Stimulated activated CD8-positive, alpha-beta memory T cell treated with anti-CD3 and anti-CD28 coated beads, Interleukin-12 subunit alpha, Interleukin-12 subunit beta, amount 100 ng/mL, for 24 hours (primary cell): Measurements from ENCODE around the gene LBHD2.
"Not testable (repeated sequence)": the region's sequence is repeated elsewhere in the genome, so short reads cannot be mapped to it uniquely, and the experiment has no call there.

Source experiments
- DNase-seq: peaks from one replicate; pipeline ENCODE4 v3.0.0-alpha.2; 2020; ENCODE audit errors: extremely low read depth

The LBHD2 gene

DNA sequence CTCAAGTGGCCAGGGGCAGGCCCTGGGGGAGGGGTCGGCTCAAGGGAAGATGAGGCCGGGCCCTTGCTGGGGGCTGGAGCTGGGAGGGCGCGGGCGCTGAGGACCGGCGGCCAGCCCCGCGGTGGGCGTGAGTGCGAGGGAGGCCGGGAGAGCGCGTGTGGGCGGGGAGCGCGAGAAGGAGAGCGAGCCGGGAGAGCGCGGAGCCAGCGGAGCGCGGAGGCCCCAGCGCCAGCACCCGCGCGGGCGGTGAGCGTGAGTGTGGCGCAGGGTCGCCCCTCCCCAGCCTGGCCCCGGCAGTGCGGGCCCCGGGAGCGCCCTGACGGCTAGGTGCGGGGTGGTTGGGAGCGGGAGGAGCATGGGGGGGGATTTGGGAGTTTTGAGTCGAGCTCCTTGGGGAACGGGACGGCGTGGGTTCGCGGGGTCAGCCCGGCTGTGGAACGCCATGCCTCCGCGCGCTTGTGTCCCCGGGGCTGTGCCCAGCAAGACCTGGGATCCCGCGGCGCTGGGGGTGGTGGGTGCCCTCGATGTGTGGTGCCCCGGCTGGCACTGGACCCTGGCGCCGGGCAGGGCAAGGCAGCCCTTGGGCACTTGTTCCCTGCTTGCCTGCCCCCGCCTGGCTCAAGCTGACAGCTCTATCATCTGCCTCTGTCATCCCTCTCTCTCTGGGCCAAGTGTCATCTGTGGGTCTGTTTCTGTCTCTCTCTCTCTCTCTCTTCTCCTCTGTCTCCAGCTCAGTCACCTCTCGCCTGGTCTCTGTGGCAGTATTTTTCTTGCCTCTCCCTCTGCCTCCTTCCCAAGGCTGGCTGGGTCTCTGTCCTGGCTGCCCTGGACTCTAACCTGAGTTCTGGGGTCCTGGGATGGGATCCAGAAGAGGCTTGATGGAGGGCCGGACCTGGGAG, at the start of gene LBHD2:
LBHD2 (plus strand) TSS at position 190 of the 899 bp plus-strand sequence. CDS start 1,803 bp downstream, outside the sequence.
- DNase-seq = no peak

DNA sequence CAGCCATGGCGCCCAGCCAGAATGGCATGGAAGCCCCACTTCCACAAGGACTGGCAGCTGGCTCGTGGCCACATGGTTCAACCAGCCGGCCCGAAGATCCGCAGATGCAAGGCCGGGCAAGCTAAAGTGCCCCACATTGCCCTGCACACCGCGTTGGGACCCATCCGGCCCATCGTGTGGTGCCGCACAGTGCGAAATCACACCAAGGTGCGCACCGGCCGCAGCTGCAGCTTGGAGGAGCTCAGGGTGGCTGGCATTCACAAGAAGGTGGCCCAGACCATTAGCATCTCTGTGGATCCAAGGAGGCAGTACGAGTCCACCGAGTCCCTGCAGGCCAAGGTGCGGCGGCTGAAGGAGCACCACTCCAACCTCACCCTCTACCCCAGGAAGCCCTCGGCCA, 42.5 kb upstream of the LBHD2 start:
- DNase-seq = no peak

DNA sequence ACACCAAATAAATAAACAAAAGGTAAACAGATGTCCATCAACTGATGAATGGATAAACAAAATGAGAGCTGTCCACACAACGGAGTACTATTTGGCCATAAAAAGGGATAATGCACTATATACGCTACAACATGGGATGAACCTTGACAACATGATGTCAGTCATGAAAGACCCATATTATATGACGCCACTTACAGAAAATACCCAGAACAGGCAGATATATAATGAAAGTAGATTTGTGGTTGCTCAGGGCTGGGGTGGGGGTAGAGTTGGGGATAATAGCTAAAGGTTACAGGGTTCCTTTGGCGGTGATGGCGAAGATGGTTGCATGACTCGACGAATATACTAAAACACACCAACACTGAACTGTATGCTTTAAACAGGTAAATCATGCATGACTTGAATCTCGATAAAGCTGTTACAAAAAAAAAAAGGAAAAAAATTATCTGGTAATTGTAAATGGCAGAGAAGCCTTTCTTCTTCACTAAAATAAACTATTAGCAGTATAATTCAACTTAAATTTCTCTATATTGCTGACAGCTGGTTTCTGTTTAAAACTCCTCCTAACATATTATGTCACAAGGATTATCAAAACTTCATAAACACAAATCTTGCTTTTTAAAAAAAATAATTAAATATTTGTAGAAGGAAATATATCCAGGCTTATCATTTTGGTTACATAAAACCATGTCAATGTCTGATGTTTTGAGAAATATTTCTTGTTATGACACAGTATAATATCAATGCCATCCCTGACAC, 40.6 kb upstream of the LBHD2 start:
- no peak for DNase-seq

DNA sequence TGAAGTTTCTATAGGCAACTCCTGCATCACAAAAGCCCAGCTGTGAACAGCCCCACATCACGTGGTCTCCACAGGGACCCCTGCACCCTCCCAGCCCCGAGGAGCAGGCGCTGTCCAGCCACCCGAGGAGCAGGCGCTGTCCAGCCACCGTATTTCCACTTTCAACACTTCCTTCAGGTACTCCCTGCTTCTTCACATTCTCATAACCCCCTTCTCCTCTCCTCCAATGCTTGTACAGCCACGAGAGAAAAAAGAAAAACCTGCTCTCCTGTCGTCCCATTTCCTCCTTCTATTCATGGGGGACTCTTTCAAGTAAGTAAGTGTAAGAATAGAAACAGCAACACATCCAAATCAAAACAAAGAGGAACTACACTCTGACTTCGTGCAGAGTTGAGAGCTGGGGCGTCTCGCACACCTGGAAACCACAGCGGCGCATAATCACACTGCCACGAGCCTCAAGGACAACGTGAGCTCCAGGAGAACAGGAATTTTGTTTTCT, 38.6 kb upstream of the LBHD2 start:
- DNase-seq = no peak

DNA sequence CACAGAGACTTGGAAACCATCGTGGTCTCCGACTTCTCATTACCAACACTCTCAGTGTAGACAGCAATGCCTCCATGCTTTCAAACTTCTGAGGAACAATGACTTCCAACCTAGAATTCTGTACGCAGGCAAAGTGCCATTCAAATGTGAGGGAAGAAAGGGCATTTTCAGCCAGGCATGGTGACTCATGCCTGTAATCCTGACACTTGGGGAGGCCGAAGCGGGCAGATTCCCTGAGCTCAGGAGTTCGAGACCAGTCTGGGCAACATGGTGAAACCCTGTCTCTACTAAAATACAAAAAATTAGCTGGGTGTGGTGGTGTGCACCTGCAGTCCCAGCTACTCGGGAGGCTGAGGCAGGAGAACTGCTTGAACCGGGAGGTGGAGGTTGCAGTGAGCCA, 36.6 kb upstream of the LBHD2 start:
- DNase-seq = not testable (repeated sequence)

DNA sequence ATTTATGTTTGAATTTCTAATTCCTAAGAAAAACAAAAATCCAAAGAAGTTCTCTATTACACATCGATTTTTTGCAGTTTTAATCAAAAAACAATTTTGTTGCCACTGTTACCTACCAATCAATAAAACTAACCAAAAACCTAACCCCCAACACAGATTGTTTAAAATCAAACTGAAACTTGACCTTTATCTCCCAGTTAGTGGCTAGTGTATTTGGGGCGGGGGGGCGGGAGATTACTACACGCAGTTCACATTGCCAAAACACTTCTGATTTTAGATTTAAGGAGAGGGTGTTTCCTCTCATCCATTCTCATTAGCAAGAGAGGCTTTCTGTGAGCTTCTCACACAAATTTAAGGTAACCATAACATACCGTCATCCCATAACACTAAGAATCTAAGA, 33.1 kb upstream of the LBHD2 start:
- no peak for DNase-seq

DNA sequence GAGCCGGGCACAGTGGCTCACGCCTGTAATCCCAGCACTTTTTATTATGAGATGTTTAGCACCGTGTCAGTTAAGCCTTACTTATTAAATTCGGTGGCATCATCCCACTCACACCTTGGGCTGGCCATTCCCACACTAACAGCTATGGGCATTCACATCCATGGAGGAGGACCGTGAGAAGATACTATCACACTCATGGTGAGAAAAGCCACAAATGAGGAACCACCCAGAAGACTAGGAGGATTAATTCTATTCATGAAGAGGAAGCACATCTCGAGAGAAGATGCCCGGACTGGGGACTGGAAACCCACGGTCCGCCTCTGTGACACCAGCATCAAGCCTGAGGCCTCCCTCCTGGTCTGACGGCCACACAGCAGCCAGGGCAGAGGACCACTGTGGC, 31.6 kb upstream of the LBHD2 start:
- no peak for DNase-seq

DNA sequence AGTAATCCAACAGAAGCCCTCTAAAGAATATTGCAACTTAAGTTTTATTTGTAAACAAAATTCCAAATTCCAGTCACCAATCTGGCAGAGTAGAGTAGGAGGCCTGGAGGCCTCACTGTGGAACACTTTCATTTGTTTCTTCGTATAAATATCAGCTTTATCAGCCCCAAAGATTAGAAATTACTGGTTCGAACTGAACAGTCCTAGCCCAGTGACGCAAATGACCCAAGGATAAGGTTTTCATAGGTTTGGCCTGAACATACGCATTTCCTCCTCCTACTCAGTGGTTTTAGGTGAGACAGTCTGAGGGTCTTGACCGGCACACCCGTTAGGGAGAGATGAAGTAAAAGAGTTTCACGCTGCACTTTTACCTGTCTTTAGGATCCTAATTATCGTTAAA, 28.3 kb upstream of the LBHD2 start:
- DNase-seq = no peak

DNA sequence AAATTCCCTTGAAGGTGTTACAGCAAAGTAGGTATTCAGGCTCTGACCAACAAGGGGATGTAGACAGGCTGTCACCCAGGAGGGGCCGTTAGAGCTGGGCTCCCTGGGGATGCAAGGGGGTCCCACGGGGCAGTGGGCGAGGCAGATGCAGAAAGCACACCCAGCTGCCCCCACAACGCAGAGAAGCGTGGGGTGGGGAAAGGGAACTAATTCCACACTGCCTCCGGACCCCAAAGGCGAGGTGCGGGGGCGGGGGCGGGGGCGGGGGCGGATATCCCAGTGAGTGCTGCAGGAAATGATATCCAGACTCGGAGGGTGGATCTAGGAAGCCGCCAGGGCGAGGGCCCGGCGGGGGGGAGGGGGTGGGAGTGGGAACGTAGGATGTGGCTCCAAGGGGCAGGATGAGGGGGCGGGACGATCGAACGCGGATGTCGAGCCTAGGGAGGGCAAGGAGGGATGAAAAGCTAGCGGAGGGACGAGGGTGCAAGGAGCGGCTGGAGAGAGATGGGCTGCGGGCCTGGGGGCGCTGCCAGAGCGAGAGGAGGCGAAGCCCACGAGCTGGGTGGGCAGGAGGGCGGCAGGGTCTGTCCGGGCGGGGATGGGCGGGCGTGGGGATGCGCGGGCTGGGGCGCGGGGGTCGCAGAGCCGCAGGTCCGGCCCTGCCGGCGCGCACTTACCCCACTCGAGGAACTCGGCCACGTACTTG, 27.5 kb upstream of the LBHD2 start:
- DNase-seq = no peak

DNA sequence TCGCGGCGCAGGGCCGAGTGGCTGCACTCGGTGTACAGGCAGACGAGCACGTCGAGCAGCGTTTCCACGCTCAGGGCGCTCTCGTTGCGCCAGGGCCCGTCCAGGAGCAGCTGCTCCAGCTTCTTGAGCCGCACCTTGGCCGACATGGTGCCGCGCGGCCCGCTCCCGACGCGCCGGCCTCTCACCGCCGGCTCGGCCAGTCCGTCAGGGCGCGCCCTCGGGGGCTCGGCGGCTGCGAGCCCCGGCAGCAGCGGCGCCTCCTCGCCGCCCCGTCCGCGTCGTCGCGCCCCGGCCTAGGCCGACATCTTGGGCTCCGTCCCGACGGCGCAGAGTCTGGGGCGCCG, 27.0 kb upstream of the LBHD2 start:
- DNase-seq = no peak

DNA sequence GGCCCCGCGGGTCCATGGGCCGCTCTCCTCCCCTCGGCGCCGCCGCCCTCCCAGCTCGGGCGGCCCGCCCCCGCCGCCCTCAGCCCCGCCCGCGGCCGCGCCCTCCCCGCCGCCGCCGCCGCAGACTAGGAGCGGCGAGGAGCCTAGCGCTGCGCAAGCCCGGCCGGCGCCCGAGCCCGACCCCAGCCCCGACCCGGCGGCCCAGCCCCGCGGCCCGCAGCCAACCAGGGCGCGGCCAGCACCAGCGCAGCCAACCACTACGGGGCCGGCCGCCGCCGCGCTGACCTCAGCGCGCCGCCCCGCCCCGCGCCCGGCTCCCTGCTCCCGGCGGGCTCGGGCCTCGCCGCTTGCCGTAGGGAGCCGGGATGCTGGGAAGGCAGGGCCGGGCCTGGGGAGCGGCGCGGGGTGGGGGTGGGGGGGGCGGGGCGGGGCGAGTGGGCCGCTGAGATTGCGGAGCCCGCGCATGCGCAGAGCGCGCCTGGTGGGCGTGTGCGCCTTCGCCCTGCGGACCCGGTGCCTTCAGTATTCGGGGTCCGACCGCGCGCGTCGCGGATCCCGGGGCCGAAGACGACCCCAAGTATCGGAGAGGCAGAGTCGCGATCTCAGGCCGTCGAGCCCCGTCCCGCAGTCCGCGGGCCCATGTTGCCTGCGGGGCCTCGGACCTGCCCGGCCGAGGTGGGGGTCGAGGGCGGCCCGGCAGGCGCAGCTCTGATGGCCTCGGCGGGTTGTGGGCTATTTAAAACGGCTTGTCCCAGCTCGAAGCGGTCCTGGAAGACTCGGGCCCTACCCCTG, 26.4 kb upstream of the LBHD2 start, which contains the start of gene CDC42BPB:
CDC42BPB (minus strand) TSS at position 178 of the 792 bp plus-strand sequence. CDS start 376 bp downstream, outside the sequence.
- peak; percentile 32 for DNase-seq

DNA sequence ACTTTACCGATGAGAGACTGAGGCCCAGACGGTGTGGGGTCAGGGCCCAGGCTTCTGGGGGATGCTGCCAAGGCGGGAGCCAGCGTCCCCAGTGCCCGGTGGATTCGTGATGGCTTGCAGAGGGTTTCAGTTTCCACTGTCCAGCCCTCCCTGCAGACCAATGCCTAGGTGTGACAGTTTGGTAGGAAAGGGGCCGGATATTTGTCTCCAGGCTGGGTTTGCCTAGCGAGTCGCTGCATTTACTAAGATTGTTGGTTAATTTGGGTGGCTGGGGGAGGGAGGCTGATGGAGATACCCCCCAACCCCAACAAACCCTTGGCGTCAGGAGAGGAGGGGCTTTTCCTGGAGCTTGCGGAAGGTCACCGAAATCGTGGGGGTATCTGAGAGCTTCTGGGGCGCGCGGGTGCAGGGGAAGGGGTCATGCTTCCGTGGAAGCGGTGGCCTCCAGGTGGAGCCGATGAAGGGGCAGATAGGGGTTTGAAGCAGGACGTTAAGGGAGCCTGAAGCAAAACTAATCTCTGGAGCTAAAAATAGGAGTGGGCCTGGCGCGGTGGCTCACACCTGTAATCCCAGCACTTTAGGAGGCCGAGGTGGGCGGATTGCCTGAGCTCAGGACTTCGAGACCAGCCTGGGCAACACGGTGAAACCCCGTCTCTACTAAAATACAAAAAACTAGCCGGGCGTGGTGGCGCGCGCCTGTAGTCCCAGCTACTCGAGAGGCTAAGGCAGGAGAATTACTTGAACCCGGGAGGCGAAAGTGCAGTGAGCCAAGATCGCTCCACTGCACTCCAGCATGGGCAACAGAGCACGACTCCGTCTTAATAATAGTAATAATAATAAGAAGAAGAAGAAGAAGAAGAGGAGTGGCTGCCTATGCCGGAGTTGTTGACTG, 25.6 kb upstream of the LBHD2 start:
- no peak for DNase-seq

DNA sequence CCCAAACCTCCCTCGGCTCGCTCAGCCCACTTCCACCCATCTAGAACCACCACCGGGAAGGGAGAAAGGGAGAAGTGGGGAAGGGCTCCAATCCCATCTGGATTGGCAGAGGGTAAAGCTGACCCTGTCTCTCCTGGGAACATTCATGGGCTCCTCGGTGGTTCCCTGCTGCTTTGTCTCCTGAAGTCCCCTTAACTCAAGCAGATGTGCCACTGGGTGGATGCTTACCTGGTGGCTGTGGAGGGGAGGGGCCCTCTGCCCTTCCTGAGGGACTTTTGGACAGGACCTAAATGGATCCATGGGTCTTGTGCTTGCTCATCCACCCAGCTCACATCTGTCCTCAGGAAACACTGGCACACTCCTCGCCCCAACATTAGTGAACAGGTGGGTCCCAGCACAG, 24.5 kb upstream of the LBHD2 start:
- DNase-seq = no peak

DNA sequence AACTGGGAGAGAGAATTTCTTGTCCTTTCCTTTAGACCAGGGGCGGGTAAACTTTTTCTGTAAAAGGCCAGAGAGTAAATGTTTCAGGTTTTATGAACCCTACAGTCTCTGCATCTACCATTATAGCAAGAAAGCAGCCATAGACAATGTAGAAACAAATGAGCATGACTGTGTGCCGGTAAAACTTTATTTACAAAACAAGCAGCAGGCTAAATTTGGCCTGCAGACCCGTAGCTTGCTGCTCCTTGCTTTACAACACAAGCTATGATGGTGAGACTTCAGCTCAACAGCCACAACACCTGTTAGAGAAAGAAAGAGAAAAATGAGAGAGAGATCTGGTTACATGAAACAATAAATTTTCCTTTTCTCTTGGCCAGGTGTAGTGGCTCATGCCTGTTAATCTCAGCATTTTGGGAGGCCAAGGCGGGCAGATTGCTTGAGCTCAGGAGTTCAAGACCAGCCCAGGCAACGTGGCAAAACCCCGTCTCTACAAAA, 22.5 kb upstream of the LBHD2 start:
- DNase-seq = no peak

DNA sequence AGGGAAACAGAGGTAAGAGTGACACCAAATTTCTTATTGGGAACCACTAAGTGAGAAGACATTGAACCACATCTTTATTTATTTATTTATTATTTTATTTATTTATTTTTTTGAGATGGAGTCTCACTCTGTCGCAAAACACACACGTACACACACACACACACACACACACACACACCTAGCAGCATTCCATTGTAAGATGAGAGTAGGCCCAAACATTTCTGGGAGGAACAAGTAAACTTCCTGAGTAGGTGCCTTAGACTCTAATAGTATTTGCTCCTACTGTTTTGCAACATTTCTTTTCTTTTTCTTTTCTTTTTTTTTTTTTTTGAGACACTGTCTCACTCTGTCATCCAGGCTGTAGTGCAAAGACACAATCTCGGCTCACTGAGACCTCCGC, 19.6 kb upstream of the LBHD2 start:
- no peak for DNase-seq

DNA sequence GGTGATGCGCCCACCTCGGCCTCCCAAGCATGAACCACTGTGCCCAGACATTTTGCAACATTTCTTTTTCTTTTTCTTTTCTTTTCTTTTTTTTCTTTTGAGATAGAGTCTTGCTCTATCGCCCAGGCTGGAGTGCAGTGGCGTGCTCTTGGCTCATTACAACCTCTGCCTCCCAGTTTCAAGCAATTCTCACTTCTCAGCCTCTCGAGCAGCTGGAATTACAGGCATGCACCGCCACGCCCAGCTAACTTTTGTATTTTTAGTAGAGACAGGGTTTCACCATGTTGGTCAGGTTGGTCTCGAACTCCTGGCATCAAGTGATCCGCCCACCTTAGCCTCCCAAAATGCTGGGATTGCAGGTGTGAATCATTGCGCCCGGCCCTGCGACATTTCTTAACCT, 19.0 kb upstream of the LBHD2 start:
- DNase-seq = no peak

DNA sequence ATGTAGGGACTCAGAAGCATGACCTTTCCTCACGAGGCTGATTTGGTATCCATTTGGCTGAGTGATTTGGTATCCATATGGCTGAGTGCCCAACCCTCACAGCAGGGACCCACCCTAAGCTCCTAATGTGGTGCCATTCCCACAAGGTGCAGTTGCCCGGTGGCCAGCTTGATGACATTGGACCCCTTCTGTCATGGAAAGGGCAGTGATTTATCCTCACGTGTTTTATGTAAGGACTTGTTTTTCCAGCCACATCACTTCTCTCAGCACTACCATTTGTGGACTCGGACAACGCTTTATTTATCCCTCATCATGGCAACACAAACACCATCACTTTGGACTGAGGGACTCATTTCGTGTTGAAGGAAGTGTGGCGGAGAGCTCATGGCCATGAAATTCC, 18.1 kb upstream of the LBHD2 start:
- no peak for DNase-seq

DNA sequence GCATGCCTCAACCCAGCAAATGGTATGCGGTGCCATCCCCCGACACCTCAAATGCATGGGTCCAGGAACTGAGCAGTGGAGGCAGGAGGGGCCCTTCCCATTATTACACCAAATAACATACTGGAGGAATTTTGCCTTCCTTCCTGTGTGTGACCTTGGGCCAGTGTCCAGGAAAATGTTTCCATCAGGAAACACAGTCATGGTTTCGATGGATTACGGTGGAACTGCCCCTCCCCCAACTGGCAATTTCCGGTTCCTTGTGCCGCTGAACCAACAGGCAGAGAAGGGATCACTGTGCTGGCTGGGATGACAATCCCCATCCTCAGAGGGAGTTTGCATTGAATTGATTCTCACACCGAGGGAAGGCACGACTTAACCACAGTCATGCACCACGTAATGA, 17.6 kb upstream of the LBHD2 start:
- no peak for DNase-seq

DNA sequence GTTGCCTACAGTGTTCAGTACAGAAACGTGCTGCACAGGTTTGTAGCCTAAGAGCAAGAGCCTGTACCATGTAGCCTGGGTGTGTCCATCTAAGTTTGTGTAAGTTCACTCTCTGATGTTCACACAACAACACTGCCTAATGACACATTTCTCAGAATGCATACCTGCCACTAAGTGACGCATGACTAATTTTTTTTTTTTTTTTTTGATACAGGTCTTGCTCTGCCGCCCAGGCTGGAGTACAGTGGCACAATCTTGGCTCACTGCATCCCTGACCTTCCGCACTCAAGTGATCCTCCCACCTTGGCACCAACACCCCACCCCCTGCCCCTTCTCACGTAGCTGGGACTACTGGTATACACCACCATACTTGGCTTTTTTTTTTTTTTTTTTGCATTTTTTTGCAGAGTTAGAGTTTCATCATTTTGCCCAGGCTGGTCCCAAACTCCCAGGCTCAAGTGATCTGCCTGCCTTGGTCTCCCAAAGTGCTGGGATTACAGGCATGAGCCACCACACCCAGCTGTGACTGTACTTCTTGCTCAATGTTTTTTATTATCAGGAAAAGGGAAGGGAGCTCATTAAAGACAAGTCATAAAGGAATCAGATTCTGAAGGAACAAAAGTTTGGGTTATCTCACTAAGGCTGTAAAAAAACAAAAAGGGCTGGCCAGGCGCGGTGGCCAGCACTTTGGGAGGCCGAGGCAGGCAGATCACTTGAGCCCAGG, 16.6 kb upstream of the LBHD2 start:
- no peak for DNase-seq
